Lower lobe of right lung (tissue), 2 donors: Measurements from ENCODE around the gene TTF2. TPM values are rescaled to one million over a fixed set of nuclear protein-coding genes. Genes with fewer than 3 reads are reported as not detected.

Experiments
- ATAC-seq, 2 donors: fragments of 200-7000 bp; cut with Tn5 transposase; one replicate each; pipeline ENCODE4 v1.9.1; 2020 to 2022; ENCODE audit warnings: mild to moderate bottlenecking in 2 of 2, moderate library complexity in 2 of 2
- DNase-seq: peaks from one replicate; pipeline ENCODE4 v3.0.0-alpha.2; 2020
- H3K27ac ChIP-seq: fragments of 200-600 bp; one replicate; pipeline ENCODE4 v1.8.0; 2022
- H3K27me3 ChIP-seq: fragments of 200-600 bp; one replicate; pipeline ENCODE4 v1.8.0; 2022; ENCODE audit warnings: low read depth
- H3K36me3 ChIP-seq: fragments of 200-600 bp; one replicate; pipeline ENCODE4 v1.8.0; 2022; ENCODE audit warnings: mild to moderate bottlenecking
- H3K4me1 ChIP-seq: fragments of 200-600 bp; one replicate; pipeline ENCODE4 v1.8.0; 2022
- H3K4me3 ChIP-seq: fragments of 200-600 bp; one replicate; pipeline ENCODE4 v1.8.0; 2022; ENCODE audit warnings: mild to moderate bottlenecking
- H3K9me3 ChIP-seq: fragments of 200-600 bp; one replicate; pipeline ENCODE4 v1.8.0; 2022
- intact Hi-C: fragments of 100-400 bp; cut with DNase I; formaldehyde crosslinking; loops from one replicate; pipeline ENCODE4 v1.11.0; 2022
- total RNA-seq: library from RNA; stranded (reverse); fragmentation: NEBNext Ultra II Directional; extraction: Animal tissue kit (Norgen Biotek cat#: 25700); gene quantifications from one replicate; pipeline ENCODE4 v1.2.1, GENCODE V29; 2021
- TF ChIP-seq, protein P1 (sequence below): fragments of 200-600 bp; IDR thresholded peaks from one replicate; pipeline ENCODE4 v1.8.0; 2022; ENCODE audit warnings: antibody characterized with exemption, mild to moderate bottlenecking
- donor health status: DM: no; HTN: yes; CAD: no; lungs with severe emphysema.

Gene TTF2
- total RNA-seq, 1 donor from 2014 or later: 18.0 TPM

DNA sequence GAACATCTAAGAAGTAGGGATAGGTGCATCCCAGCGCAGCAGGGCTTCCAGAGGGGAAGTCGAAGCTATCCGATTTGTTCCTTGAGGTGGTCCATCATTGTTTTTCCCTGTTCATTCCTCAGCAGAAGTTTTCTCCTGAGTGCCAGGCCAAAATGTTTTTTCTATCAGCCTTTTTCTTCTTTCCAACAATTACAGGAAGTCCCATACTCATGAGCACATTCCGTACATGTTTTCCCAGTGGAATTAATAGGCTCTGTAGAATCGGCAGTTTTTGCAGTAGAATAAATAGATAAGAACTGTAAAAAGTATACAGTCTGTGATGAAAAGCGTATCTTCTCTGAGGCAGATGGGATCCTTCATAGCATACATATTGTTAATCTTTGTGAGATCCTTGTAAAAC lies 33.8 kb upstream of the TTF2 start:
- no peaks in the 10 kb centered on the region for H3K36me3 ChIP-seq
- intact Hi-C loops: no loop called here
- TF ChIP-seq, protein P1, sequence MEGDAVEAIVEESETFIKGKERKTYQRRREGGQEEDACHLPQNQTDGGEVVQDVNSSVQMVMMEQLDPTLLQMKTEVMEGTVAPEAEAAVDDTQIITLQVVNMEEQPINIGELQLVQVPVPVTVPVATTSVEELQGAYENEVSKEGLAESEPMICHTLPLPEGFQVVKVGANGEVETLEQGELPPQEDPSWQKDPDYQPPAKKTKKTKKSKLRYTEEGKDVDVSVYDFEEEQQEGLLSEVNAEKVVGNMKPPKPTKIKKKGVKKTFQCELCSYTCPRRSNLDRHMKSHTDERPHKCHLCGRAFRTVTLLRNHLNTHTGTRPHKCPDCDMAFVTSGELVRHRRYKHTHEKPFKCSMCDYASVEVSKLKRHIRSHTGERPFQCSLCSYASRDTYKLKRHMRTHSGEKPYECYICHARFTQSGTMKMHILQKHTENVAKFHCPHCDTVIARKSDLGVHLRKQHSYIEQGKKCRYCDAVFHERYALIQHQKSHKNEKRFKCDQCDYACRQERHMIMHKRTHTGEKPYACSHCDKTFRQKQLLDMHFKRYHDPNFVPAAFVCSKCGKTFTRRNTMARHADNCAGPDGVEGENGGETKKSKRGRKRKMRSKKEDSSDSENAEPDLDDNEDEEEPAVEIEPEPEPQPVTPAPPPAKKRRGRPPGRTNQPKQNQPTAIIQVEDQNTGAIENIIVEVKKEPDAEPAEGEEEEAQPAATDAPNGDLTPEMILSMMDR: no peak
- H3K27me3 ChIP-seq: no peaks in the 10 kb centered on the region
- H3K4me3 ChIP-seq: no peak overlapping the region
- no peaks in the 10 kb centered on the region for H3K9me3 ChIP-seq
- DNase-seq (no peak), ATAC-seq (no peak)
- peaks cover 4% of the 10 kb centered on the region for H3K4me1 ChIP-seq
- H3K27ac ChIP-seq: no peak overlapping the region

DNA sequence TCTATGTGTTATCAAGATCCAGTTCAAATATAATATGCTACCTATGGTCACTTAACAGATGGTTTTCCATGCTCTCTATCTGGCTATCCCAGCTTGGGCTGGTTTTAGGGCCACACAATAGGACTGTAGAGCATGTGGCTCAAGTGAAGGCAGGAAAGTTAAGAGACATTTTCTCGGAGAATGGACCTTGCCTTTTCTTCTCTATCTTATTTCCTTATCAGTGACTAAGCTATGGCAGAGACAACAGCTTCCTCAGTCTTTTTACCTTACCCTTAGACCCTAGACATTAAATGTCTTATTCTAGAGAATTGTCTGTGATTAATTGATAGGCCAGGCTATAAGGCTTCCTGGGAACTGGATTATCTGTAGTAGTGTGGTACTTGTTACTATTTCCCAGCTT lies 30.4 kb upstream of the TTF2 start:
- Histone ChIP-seq H3K36me3 (no peaks in the 10 kb centered on the region), H3K4me1 (peaks cover 4% of the 10 kb centered on the region), H3K27ac (no peak overlapping the region), H3K27me3 (no peaks in the 10 kb centered on the region), H3K4me3 (no peak overlapping the region), H3K9me3 (no peaks in the 10 kb centered on the region)
- intact Hi-C loops: no loop called here
- TF ChIP-seq, protein P1: no peak
- ATAC-seq: no peak
- DNase-seq: no peak

DNA sequence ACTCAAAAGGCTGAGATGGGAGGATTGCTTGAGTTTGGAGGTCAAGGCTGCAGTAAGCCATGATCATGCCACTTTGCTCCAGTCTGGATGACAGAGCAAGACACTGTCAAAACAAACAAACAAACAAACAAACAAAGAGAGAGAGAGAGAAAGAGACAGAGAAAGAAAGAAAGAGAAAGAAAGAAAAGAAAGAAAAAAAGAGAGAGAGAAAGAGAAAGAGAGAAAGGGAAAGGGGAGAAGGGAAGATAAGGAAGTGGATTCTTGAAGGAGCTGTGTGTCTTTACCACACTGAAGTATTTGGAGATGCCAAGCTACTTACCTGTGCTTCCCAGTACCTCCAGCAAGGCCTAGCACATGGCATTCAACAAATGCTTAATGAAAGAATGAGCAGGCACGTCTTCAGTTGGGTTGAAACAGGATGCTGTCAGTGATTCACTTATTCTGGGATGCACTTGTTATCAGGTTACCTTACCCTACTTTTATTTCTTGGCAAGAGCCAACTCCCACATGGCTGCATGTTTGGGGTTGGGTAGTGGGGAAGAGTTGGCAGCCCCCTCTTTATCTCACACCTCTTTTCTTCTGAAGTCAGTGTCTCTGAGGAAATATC lies 29.8 kb upstream of the TTF2 start:
- intact Hi-C loops: no loop called here
- Histone ChIP-seq H3K9me3 (no peaks in the 10 kb centered on the region), H3K27ac (no peak overlapping the region), H3K36me3 (no peaks in the 10 kb centered on the region), H3K27me3 (no peaks in the 10 kb centered on the region), H3K4me3 (no peak overlapping the region), H3K4me1 (peaks cover 4% of the 10 kb centered on the region)
- DNase-seq (no peak), ATAC-seq (no peak)
- TF ChIP-seq, protein P1: no peak

DNA sequence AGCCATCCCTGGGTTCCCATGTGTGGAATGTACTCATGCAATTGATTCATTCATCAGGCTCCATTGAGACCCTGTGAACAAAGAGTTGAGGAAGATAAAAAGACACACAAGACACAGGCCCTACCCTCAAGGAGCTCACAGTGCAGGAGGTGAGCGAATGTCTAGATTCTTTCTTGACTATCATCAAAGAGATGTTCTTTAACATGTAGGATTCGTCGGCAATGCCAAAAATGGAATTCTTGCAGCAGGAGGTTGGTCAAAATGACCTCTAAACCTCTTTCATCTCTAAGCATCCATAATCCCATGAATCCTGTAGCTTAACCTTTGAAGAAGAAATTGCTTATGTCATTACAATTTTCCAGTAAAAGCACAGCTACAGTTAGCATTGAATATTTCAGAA lies 27.9 kb upstream of the TTF2 start:
- TF ChIP-seq, protein P1: no peak
- no peak overlapping the region for H3K27ac ChIP-seq
- no peak for ATAC-seq
- intact Hi-C loops: no loop called here
- no peaks in the 10 kb centered on the region for H3K4me1 ChIP-seq
- H3K9me3 ChIP-seq: no peaks in the 10 kb centered on the region
- H3K4me3 ChIP-seq: no peak overlapping the region
- no peaks in the 10 kb centered on the region for H3K27me3 ChIP-seq
- H3K36me3 ChIP-seq: no peaks in the 10 kb centered on the region
- DNase-seq: no peak

DNA sequence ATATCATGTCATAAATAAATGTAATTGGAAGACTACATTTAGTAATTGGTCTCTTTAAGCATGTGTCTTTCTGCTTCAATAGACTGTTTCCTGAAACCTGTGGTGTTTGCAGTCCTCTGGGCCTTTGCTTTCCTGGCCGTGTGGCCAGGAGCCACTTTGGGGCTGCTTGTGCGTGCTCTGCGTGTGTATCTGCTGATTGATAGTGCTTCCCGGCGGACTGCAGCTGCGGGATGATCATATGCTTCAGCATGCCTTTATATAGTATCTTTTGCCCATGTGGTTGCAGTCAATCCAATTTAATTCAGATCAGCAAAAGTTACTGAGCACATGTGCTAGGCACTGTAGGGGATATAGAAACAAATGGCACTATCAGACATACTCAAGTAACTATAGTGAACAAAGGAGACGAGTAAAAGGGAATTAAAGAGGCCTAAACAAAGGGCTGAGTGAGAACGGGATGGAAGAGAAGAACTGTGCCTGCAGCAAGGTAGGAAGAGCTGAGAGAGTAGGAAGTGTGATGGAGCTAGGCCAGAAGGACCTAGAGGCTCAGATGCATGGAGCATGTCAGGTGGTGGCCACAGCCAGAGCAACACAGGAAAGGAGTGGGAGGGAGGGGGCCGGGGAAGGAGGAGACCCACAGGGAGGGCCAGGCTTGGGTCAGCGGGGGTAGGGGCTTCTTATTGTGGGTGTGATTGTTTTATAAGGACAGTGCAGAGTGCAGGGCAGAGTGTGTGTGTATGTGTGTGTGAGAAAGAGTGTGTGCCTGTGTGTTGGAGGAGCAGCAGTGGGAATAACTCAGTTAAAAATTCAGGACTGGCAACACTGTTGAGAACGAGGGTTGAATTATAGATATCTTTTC lies 27.2 kb upstream of the TTF2 start:
- no peaks in the 10 kb centered on the region for H3K27me3 ChIP-seq
- intact Hi-C loops: no loop called here
- TF ChIP-seq, protein P1: no peak
- no peak overlapping the region for H3K4me3 ChIP-seq
- no peak for ATAC-seq
- no peaks in the 10 kb centered on the region for H3K36me3 ChIP-seq
- no peak overlapping the region for H3K27ac ChIP-seq
- DNase-seq: no peak
- H3K9me3 ChIP-seq: no peaks in the 10 kb centered on the region
- H3K4me1 ChIP-seq: no peaks in the 10 kb centered on the region
